Activated T-cell treated with anti-CD3 and anti-CD28 coated beads, Interleukin-2, amount 50 U/mL, for 72 hours (primary cell): Measurements from ENCODE around the gene CDC123. TPM values are rescaled to one million over a fixed set of nuclear protein-coding genes. Genes with fewer than 3 reads are reported as not detected.

ENCODE experiments used
- ATAC-seq, 2 donors: fragments of 150-1000 bp; cut with Tn5 transposase; replicated peaks in 1 of 2; 2 replicates each; pipeline ENCODE4 v1.10.0; 2021; ENCODE audit warnings: moderate library complexity in 2 of 2, mild to moderate bottlenecking in 1 of 2
- DNase-seq, 2 donors: peaks; one replicate each; pipeline ENCODE4 v3.0.0; 2021 to 2022; ENCODE audit warnings: mixed read lengths in 1 of 2
- H3K27ac Mint-ChIP-seq: one replicate; pipeline ENCODE4 v1.8.0; 2022; ENCODE audit warnings: mild to moderate bottlenecking, moderate library complexity, mixed read lengths
- H3K27me3 Mint-ChIP-seq: one replicate; pipeline ENCODE4 v1.8.0; 2022; ENCODE audit warnings: low read depth, mixed read lengths
- H3K36me3 Mint-ChIP-seq, 2 donors: one replicate each; pipeline ENCODE4 v1.8.0; 2022; ENCODE audit warnings: mixed read lengths in 2 of 2, mild to moderate bottlenecking in 1 of 2; ENCODE audit not compliant: insufficient read depth in 2 of 2
- H3K4me1 Mint-ChIP-seq: one replicate; pipeline ENCODE4 v1.8.0; 2022; ENCODE audit warnings: low read depth, mixed read lengths
- H3K4me3 Mint-ChIP-seq, 2 donors: one replicate each; pipeline ENCODE4 v1.8.0; 2022; ENCODE audit warnings: mild to moderate bottlenecking in 2 of 2, mixed read lengths in 2 of 2, moderate library complexity in 2 of 2
- H3K9me3 Mint-ChIP-seq, 2 donors: one replicate each; pipeline ENCODE4 v1.8.0; 2022; ENCODE audit warnings: mixed read lengths in 2 of 2
- total RNA-seq, 2 donors: library from RNA; stranded (reverse); gene quantifications; one replicate each; pipeline ENCODE4 v1.2.3, GENCODE V29; 2022

CDC123 gene
- total RNA-seq, 2 donors from 2014 or later = 84.6 to 85.4 TPM

GRCh38 chr10:12196531-12197211, 683 bp downstream of the CDC123 start:
- no peak for DNase-seq
- H3K4me3 Mint-ChIP-seq = peak overlapping the region; percentile 91 to 99
- H3K4me1 Mint-ChIP-seq = peaks cover 66% of the 10 kb centered on the region
- peak overlapping the region; percentile 93 for H3K27ac Mint-ChIP-seq
- ATAC-seq = no peak
- no peaks in the 10 kb centered on the region for H3K9me3 Mint-ChIP-seq
- no peaks in the 10 kb centered on the region for H3K27me3 Mint-ChIP-seq
- peaks cover 16 to 36% of the 10 kb centered on the region in 2 donors for H3K36me3 Mint-ChIP-seq

GRCh38 chr10:12198156-12198555, 2.2 kb downstream of the CDC123 start:
- no peaks in the 10 kb centered on the region for H3K27me3 Mint-ChIP-seq

GRCh38 chr10:12200850-12201249, 4.9 kb downstream of the CDC123 start:
- H3K9me3 Mint-ChIP-seq = no peaks in the 10 kb centered on the region
- H3K36me3 Mint-ChIP-seq = peaks cover 17 to 28% of the 10 kb centered on the region in 2 donors

More at GRCh38 chr10:12198156-12198555, 2.2 kb downstream of the CDC123 start:
- no peaks in the 10 kb centered on the region for H3K9me3 Mint-ChIP-seq
- H3K4me1 Mint-ChIP-seq = peaks cover 58% of the 10 kb centered on the region
- ATAC-seq (no peak), DNase-seq (no peak)
- H3K27ac Mint-ChIP-seq = peak overlapping the region; percentile 59
- H3K36me3 Mint-ChIP-seq = peaks cover 17 to 33% of the 10 kb centered on the region in 2 donors
- peak overlapping the region; percentile 50 to 76 for H3K4me3 Mint-ChIP-seq

GRCh38 chr10:12201543-12201942, 5.6 kb downstream of the CDC123 start:
- Mint-ChIP-seq H3K4me1 (peaks cover 50% of the 10 kb centered on the region), H3K9me3 (no peaks in the 10 kb centered on the region), H3K27ac (peak overlapping the region; percentile 74), H3K27me3 (no peaks in the 10 kb centered on the region), H3K4me3 (peak overlapping the region; percentile 11 to 33), H3K36me3 (peaks cover 10 to 23% of the 10 kb centered on the region in 2 donors)
- ATAC-seq = peak; percentile 59 to 85
- DNase-seq = peak in 1 of 2 donors; percentile 6

More at GRCh38 chr10:12200850-12201249, 4.9 kb downstream of the CDC123 start:
- Mint-ChIP-seq H3K4me3 (peak overlapping the region in 1 of 2 donors; percentile 11), H3K27ac (peak overlapping the region; percentile 74), H3K27me3 (no peaks in the 10 kb centered on the region), H3K4me1 (peaks cover 55% of the 10 kb centered on the region)
- no peak for ATAC-seq
- no peak for DNase-seq

GRCh38 chr10:12202226-12202625, 6.2 kb downstream of the CDC123 start:
- Mint-ChIP-seq H3K27ac (no peak overlapping the region), H3K9me3 (no peaks in the 10 kb centered on the region), H3K36me3 (peaks cover 10 to 25% of the 10 kb centered on the region in 2 donors), H3K4me1 (peaks cover 46% of the 10 kb centered on the region), H3K4me3 (no peak overlapping the region), H3K27me3 (no peaks in the 10 kb centered on the region)
- DNase-seq = peak in 1 of 2 donors; percentile 7
- ATAC-seq = peak in 1 of 2 donors; percentile 44

GRCh38 chr10:12205082-12205481, 9.1 kb downstream of the CDC123 start:
- Mint-ChIP-seq H3K36me3 (peaks cover 10 to 26% of the 10 kb centered on the region in 2 donors), H3K4me1 (peaks cover 28% of the 10 kb centered on the region), H3K9me3 (no peaks in the 10 kb centered on the region), H3K27ac (no peak overlapping the region), H3K4me3 (no peak overlapping the region), H3K27me3 (no peaks in the 10 kb centered on the region)
- ATAC-seq (no peak), DNase-seq (no peak)

- no peaks in the 10 kb centered on the region for H3K27me3 Mint-ChIP-seq
- no peak overlapping the region for H3K4me3 Mint-ChIP-seq
- peaks cover 13% of the 10 kb centered on the region for H3K4me1 Mint-ChIP-seq
- DNase-seq = no peak
- H3K36me3 Mint-ChIP-seq = peaks cover 9 to 27% of the 10 kb centered on the region in 2 donors
- H3K27ac Mint-ChIP-seq = peak overlapping the region; percentile 74
- no peaks in the 10 kb centered on the region for H3K9me3 Mint-ChIP-seq
- ATAC-seq = no peak
These were observed 11.1 kb downstream of the CDC123 start for GRCh38 chr10:12207114-12207513.

GRCh38 chr10:12208460-12208859, 12.5 kb downstream of the CDC123 start:
- H3K36me3 Mint-ChIP-seq = peaks cover 6 to 28% of the 10 kb centered on the region in 2 donors
- DNase-seq (no peak), ATAC-seq (no peak)
- H3K9me3 Mint-ChIP-seq = no peaks in the 10 kb centered on the region
- no peak overlapping the region for H3K4me3 Mint-ChIP-seq
- H3K27me3 Mint-ChIP-seq = no peaks in the 10 kb centered on the region
- H3K4me1 Mint-ChIP-seq = peaks cover 14% of the 10 kb centered on the region
- H3K27ac Mint-ChIP-seq = peak overlapping the region; percentile 48

- H3K9me3 Mint-ChIP-seq = no peaks in the 10 kb centered on the region
- H3K36me3 Mint-ChIP-seq = peaks cover 5 to 35% of the 10 kb centered on the region in 2 donors
- no peaks in the 10 kb centered on the region for H3K27me3 Mint-ChIP-seq
- H3K4me3 Mint-ChIP-seq = no peak overlapping the region
- H3K4me1 Mint-ChIP-seq = peaks cover 19% of the 10 kb centered on the region
- no peak overlapping the region for H3K27ac Mint-ChIP-seq
- ATAC-seq = no peak
- DNase-seq = no peak
These were observed 16.5 kb downstream of the CDC123 start for GRCh38 chr10:12212454-12212853.

GRCh38 chr10:12213621-12214020, 17.6 kb downstream of the CDC123 start:
- H3K4me1 Mint-ChIP-seq = peaks cover 19% of the 10 kb centered on the region
- no peaks in the 10 kb centered on the region for H3K27me3 Mint-ChIP-seq
- H3K9me3 Mint-ChIP-seq = no peaks in the 10 kb centered on the region
- no peak for DNase-seq
- H3K36me3 Mint-ChIP-seq = peaks cover 8 to 33% of the 10 kb centered on the region in 2 donors
- H3K4me3 Mint-ChIP-seq = no peak overlapping the region
- peak overlapping the region; percentile 63 for H3K27ac Mint-ChIP-seq
- ATAC-seq = no peak

- Mint-ChIP-seq H3K9me3 (no peaks in the 10 kb centered on the region), H3K4me1 (peaks cover 19% of the 10 kb centered on the region), H3K27ac (peak overlapping the region; percentile 90), H3K4me3 (no peak overlapping the region), H3K36me3 (peaks cover 8 to 35% of the 10 kb centered on the region in 2 donors), H3K27me3 (no peaks in the 10 kb centered on the region)
- ATAC-seq (no peak), DNase-seq (no peak)
These were observed 18.1 kb downstream of the CDC123 start for GRCh38 chr10:12214093-12214492.

- Mint-ChIP-seq H3K27me3 (no peaks in the 10 kb centered on the region), H3K9me3 (no peaks in the 10 kb centered on the region), H3K4me3 (peak overlapping the region; percentile 44 to 59), H3K27ac (peak overlapping the region; percentile 90), H3K4me1 (peaks cover 19% of the 10 kb centered on the region), H3K36me3 (peaks cover 8 to 40% of the 10 kb centered on the region in 2 donors)
- DNase-seq (peak; percentile 45 to 52), ATAC-seq (peak in 1 of 2 donors; percentile 32)
These were observed 18.8 kb downstream of the CDC123 start for GRCh38 chr10:12214763-12215218.

- Mint-ChIP-seq H3K27me3 (no peaks in the 10 kb centered on the region), H3K36me3 (peaks cover 7 to 36% of the 10 kb centered on the region in 2 donors), H3K4me1 (peaks cover 17% of the 10 kb centered on the region), H3K4me3 (no peak overlapping the region), H3K27ac (no peak overlapping the region), H3K9me3 (no peaks in the 10 kb centered on the region)
- ATAC-seq (no peak), DNase-seq (no peak)
These were observed 23.0 kb downstream of the CDC123 start for GRCh38 chr10:12218991-12219390.
